VCaP (cell line): ENCODE results near the gene RBSN.

Experiments used
- H3K27ac ChIP-seq: fragments of 450-650 bp; 2 replicates; pipeline ENCODE4 v1.5.1; 2017
- CTCF ChIP-seq: fragments of 450-650 bp; conservative IDR thresholded peaks from 2 replicates; pipeline ENCODE4 v1.5.1; 2017; ENCODE audit warnings: mild to moderate bottlenecking, moderate library complexity

The RBSN gene

DNA sequence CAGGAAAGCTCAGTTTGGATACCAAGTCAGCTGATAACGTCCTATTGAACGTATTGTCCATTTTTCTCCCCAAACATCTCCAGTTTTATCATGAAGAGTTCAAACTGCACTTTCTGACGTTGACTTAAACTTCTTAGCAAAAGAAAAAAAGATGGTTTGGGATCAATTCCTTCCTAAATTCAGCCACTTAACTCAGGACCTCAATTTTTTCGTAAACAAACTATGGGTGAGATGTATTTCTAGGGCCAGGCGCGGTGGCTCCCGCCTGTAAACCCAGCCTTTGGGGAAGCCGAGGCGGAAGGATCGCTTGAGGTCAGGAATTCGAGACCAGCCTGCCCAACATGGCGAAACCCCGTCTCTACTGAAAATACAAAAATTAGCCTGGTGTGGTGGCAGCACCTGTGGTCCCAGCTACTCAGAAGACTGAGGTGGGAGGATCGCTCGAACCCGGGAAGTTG, 33.4 kb downstream of the RBSN start:
- H3K27ac ChIP-seq, result peak overlapping the region; percentile 94
- no peak for TF ChIP-seq CTCF

DNA sequence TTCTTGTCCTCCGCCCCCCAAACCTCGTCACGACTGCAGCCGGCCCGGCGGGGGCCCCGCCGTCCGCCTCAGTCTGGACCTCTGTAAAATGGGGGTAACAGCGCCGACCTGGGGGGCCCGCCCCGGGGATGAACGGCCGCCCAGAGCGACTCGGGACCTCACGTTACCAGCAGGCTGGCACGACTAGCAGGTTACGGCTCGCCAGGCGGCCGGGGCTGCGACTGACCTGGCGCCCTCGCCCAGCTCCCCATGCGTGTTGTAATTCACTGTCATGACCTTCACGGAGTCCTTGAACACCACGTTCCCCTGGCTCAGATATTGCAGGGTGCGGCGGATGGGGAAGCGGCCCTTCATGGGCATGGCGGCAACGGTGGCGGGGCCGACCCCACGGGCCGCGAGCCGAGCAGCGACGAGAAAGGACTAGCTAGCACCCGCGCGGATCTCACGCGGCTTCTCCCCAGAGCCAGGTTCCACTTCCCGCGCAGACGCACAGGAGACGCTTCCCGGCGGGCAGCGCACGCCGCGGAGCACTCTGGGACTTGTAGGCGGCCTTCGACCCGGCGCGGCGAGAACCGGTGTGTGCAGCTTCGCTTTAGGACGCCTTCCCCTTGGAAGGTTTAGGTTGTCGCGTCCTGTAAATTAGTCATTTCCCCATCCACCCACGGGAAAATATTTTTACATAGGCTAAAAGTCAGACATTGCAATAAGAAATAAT, 34.0 kb downstream of the RBSN start, which contains the start of gene MRPS25:
Gene MRPS25, minus strand, starts transcription at position 481 of the 715 bp plus-strand sequence. Its CDS starts 121 bp downstream, at position 360.
- peak within 1 kb of the TSS; percentile 94 for H3K27ac ChIP-seq
- no peak for TF ChIP-seq CTCF

- TF ChIP-seq CTCF, result no peak
- H3K27ac ChIP-seq, result peak overlapping the region; percentile 94
Observed at GRCh38 chr3:15064299-15064834, 34.6 kb downstream of the RBSN start.

DNA sequence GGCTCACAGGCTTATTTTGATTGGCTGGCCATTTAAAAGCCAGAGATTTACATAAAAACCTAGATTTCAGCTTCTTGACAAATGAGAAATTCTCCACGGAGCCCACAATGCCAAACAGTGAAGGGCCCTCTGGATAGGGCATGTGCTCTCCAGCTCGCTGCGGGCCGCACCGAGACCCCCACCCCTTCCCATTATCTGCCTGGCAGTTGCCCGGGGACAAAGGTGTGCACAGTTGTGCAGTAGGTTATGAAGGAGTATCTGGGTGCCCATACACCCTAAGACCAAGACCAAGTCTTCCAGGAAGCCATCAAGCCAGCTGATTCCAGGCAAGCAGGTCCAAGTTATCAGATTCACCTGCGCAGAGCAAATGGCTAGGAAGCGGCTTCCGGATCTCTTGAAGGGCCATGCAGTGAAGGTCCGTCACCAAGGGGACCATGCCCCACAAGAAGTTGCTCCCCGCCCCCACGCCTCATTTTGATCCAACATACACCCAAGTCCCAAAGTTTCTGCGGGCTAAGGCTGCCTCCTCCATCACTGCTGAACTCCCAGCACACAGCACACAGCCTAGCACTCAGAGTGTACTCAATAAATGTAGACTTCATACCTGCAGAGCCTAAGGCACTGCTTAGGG, 35.2 kb downstream of the RBSN start:
- no peak for TF ChIP-seq CTCF
- peak overlapping the region; percentile 94 for H3K27ac ChIP-seq

- no peak for TF ChIP-seq CTCF
- peak overlapping the region; percentile 94 for H3K27ac ChIP-seq
Observed at GRCh38 chr3:15063238-15063637, 35.7 kb downstream of the RBSN start.

DNA sequence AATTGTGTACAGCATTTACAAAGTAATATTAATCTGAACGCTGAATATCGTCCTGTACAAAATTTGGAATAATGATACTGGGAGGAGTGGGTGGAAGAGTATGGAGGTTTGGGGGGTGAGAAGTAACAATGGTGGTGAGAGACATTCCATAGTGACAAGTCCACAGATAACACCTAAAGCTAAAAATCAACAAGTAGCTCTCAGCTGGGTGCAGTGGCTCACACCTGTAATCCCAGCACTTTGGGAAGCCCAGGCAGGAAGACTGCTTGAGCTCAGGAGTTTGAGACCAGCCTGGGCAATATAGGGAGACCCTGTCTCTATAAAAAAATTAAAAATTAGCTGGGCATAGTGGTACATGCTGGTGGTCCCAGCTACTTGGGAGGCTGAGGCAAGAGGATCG, 38.9 kb downstream of the RBSN start:
- TF ChIP-seq CTCF, result no peak
- H3K27ac ChIP-seq, result no peak overlapping the region

DNA sequence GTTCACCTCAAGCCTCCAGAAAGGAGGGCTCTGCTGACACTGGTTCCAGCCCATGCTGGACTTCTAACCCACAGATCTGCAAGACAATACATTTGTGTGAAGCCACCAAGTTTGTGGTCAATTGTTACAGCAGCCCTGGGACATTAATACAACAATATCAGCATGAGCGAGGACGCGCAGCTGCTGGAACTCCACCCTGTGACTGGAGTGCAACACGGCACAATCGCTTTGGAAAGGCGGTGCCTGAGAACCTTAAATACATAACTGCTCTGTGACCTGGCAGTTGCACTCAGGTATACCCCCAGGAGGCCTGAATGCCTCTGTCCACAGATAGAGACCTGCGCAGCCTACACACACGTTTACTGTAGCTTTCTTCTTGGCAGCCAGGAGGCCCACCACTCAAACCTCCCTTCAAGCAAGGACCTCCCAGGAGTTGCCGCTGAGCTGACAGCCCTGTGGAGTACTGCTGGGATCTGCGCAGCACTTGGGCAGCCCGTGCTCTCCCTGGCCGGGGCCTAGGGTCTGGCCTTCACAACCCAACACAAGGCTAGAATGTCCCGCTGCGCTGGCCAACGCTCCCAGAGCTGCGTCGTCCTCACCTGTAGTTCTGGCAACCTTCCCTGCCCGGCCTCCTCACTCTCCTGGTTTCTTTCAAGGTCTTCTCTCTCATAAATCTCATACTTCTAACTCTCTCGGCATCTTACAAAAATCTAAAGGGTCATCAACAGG, 42.1 kb downstream of the RBSN start:
- no peak overlapping the region for H3K27ac ChIP-seq
- no peak for TF ChIP-seq CTCF
